HG02852 (cell line): ENCODE data around the gene TOB1.

Source experiments
- ATAC-seq: cut with Tn5 transposase; IDR thresholded peaks from one replicate; pipeline ENCODE4 v1.9.1; 2021; ENCODE audit warnings: mild to moderate bottlenecking, moderate library complexity; ENCODE audit not compliant: unreplicated experiment

The TOB1 gene

GRCh38 chr17:50847566-50847965 is 18.6 kb downstream of the TOB1 start:
- ATAC-seq = no peak

- ATAC-seq = no peak
Measured at GRCh38 chr17:50845240-50846147, 20.7 kb downstream of the TOB1 start.

DNA sequence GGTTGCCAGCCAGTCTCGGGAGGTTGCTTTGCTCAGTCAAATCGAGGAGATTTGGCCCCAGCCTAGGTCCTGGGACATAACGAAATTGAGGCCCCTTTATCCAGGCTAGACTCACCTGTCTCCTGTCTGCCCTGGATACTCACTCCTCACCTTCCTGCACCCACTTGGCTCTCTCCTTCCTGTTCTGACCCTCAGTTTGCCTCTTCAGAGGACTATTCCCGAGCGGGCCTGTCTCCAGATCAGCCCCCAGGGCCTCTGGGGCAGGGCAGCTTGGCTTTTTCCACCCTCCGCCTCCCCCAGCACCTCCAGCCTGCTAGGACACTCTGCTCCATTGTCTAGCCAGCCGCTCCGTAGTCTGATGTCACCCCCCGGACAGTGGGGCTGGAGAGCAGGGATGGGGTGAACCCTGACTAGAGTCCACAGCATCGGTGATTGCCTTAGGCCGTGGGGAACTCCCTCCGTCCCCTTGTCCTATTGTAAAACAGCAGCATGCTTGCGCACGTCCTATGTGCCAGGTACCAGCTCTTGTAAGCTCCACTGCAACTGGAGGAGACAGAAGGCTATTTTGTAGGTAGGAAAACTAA is 21.9 kb downstream of the TOB1 start:
- no peak for ATAC-seq

GRCh38 chr17:50843150-50843905 is 22.8 kb downstream of the TOB1 start:
- no peak for ATAC-seq

- ATAC-seq = no peak
Measured at GRCh38 chr17:50842506-50843149, 23.5 kb downstream of the TOB1 start.

DNA sequence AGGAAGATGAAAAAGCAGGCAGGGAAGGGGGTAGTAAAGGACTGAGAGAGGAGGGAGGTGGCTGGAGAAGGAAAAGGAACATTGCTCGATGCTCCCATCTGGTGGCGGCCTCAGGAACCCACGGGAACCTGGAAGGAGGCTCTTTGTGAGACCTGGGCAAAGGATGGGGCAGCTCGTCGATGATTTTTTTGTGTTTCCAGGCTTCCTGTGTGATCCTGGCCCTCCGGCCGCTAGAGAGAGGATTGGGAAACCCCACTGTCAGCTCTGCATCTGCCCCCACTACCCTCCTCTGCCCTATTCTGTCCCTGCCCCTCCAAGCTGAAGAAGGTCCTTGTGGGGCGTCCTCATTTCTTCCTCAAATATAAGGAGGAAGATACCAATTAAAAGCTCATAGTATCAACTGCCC is 24.2 kb downstream of the TOB1 start:
- no peak for ATAC-seq

GRCh38 chr17:50841277-50841948 is 24.7 kb downstream of the TOB1 start:
- no peak for ATAC-seq

GRCh38 chr17:50840311-50840851 is 25.8 kb downstream of the TOB1 start:
- no peak for ATAC-seq

GRCh38 chr17:50839591-50840310 is 26.4 kb downstream of the TOB1 start:
- no peak for ATAC-seq

- no peak for ATAC-seq
Measured at GRCh38 chr17:50837980-50838954, 27.9 kb downstream of the TOB1 start.

DNA sequence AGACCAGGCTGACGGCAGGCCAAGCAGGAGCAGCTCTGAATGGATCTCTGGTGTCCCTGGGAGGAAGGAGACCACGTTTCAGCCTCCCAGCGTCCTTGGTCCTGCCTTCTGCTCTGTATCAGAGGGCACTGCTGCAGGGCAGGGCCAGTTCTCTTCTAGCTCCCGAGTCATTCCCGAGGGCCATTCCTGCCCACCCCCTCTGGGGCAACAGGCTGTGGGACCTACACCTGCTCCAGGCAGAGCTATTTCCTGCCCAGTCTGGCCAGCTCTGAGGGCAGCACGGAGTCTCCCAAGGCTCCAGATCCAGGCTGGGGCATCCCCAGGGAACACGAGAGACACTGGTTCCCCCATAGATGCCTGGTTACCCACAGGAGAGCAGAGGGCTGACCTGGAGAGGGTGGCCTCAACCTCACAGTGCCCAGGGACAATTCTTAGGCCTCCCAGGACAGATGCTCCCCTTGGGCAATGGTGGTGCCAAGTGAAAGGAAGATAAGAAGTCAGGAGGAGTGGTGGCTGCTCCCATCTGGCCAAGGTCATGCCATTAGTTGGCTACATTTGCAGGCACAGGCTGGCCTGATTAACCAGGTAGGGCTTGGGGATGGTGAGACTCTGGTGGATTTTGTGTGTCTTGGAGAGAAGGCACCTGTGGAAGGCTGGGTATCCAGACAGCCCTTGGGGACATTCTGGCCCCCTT is 28.7 kb downstream of the TOB1 start:
- ATAC-seq = no peak

DNA sequence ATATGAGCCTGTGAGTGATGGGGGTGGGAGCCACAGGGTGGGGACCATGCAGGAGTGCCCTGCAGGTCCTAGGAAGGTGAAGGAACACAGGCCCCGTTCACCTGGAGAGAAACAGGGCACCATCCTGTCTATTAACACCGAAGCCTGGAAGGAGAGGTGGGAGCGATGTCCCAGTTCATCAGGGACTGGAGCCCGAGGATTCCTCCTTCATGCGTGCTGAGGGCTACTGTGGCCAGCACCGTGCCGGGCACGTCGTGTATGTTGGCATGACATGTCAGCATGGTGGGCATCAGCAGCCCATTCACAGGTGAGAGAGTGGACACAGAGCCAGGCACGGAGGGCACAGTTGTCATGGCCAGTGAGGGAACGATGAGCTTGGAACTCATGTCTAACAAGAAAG is 29.3 kb downstream of the TOB1 start:
- no peak for ATAC-seq

DNA sequence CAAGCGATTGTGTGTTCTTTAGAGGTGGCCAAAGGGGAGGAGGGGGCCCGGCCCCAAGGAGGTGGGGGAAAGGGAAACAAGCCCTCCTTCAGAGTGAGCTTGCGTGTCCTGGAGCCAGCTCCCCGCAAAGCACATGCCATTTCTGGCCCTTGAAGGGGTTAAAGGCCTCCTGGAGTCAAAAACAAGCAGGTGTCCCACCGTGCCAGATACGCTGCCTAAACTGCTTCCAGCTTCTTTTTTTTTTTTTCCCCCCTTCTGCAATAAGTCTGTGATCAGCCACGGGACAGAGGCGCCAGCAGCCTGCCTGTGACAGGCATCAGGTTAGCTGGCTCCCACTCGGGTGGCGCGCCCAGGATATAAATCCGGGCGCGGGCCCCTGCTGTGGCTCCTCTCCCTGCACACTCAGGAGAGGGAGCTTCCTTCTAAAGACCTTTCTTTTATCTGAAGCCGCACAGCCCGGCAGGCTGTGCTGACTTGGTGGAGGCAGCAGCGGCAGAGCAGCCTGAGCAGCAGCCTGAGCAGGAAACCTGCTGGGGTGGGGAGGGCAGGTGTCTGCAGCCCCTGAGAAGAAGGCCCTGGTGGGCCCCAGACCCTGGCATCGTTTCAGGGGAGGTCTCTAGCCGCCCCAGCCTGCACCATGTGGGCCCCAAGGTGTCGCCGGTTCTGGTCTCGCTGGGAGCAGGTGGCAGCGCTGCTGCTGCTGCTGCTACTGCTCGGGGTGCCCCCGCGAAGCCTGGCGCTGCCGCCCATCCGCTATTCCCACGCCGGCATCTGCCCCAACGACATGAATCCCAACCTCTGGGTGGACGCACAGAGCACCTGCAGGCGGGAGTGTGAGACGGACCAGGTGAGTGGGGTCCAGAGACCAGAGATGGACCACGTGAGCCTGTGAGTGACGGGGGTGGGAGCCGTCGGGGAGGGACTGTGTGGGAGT is 30.6 kb downstream of the TOB1 start, which contains the start of gene WFIKKN2:
WFIKKN2 (plus strand) TSS at position 286 of the 934 bp plus-strand sequence; CDS start at position 638, 352 bp downstream.
- no peak for ATAC-seq

DNA sequence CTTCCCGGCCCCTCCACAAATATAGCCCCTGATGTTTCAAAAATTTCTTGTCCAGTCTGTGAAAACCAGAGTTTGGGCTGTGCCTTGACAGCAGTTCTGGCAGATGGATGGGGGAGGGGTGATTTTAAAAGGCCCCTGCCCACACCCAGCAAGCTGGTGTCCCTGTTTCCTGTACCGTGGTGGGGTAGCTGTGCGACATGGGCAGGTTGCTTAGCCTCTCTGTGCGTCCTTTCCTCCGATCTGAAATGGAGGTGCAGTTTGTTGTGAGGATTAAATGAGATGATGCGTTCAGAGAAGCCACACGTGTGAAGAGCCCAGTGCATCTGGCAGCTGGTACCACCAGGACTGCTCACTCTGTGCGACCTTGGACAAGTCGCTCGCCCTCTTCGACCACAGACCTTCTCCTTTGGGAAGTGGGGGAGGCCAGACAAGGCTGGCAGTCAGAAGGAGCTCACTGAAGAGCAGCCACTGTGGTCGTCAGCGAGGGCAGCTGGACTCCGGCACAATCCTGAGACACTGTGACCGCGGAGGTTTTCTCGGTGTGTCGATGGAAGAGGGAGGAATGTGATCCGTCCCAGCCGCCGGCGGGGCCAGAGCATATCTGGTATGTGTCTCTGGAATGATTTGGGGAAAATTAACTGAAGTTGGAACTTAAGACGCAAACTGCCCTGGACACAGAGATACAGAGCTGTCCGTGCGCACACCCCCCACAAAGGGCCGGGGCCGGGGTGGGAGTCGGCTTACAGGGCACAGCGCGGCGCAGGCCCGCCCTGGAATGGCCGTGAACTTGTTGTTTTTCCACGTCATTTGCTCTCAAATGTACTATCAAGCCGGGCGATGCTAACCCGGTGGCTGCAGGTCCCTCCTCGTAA is 31.5 kb downstream of the TOB1 start:
- no peak for ATAC-seq

GRCh38 chr17:50833510-50834428 is 32.4 kb downstream of the TOB1 start:
- no peak for ATAC-seq
